ENCODE data around the gene GPR137B. TPM values are rescaled to one million over a fixed set of nuclear protein-coding genes. Genes with fewer than 3 reads are reported as not detected.

GPR137B gene
- total and polyA plus RNA-seq, 9 of the 15 experiments (the other 6 are each of a cell fraction or from before 2014, with no cell fraction given) = 0.04 to 1.0 (median 0.62) TPM

DNA sequence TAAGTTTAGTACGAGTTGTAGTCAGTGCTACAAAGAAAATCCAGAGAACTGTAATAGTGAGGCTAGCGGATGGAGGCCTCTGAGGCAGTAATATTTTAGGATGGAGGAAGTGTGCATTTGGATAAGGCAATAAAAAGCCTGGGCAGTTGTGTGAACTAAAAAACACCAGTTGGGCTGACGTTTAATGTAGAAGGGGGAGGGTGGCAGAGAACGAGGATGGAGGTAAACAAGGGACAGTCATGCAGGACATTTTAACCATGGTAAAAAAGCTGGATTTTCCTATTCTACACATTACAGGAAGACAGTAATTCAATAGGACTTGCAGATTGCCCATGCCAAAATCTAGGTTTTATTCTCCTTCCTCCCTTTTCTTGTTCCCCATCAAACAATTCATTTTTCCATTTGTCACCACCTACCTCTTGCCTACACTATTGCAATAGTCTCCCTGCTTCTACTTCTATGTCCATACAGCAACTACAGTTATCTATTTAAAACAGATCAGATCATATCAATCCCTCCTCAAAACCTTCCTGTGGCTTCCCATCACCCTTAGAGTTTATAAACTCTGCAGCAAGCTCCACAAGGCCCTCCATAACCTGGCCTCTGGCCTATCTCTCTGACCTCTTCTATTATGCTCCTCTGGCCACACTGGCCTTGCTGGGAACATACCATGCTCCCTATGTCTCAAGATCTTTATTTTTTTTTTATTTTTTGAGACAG lies 111.7 kb downstream of the GPR137B start (continued):
- 0 out of 4 replicates have a peak, but pooled peaks of 1 of the 2 experiments have one; percentile 20 for TF ChIP-seq MNT (conservative IDR thresholded peaks at IDR 0.05)
- no peak for TF ChIP-seq ZFP30 (CRISPR knock-in tag; IDR thresholded peaks at IDR 0.05; ENCODE audit: borderline replicate concordance)
- no peak for TF ChIP-seq SREBF1 (IDR thresholded peaks at IDR 0.05; ENCODE audit: borderline replicate concordance, low read depth, low read length)
- TF ChIP-seq, protein P1, sequence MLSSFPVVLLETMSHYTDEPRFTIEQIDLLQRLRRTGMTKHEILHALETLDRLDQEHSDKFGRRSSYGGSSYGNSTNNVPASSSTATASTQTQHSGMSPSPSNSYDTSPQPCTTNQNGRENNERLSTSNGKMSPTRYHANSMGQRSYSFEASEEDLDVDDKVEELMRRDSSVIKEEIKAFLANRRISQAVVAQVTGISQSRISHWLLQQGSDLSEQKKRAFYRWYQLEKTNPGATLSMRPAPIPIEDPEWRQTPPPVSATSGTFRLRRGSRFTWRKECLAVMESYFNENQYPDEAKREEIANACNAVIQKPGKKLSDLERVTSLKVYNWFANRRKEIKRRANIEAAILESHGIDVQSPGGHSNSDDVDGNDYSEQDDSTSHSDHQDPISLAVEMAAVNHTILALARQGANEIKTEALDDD (IDR thresholded peaks at IDR 0.05) = peak; percentile 39; the same call in 1 of the 2 replicates
- TF ChIP-seq MEIS2 (IDR thresholded peaks at IDR 0.05; ENCODE audit: partially characterized antibody) = peak; percentile 78
- TF ChIP-seq, protein P2, sequence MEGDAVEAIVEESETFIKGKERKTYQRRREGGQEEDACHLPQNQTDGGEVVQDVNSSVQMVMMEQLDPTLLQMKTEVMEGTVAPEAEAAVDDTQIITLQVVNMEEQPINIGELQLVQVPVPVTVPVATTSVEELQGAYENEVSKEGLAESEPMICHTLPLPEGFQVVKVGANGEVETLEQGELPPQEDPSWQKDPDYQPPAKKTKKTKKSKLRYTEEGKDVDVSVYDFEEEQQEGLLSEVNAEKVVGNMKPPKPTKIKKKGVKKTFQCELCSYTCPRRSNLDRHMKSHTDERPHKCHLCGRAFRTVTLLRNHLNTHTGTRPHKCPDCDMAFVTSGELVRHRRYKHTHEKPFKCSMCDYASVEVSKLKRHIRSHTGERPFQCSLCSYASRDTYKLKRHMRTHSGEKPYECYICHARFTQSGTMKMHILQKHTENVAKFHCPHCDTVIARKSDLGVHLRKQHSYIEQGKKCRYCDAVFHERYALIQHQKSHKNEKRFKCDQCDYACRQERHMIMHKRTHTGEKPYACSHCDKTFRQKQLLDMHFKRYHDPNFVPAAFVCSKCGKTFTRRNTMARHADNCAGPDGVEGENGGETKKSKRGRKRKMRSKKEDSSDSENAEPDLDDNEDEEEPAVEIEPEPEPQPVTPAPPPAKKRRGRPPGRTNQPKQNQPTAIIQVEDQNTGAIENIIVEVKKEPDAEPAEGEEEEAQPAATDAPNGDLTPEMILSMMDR (IDR thresholded peaks at IDR 0.05 in 2 of 3, conservative IDR thresholded peaks at IDR 0.05 in 1 of 3; ENCODE audit: insufficient read depth in 2 of 3, low read depth in 1 of 3, low read length in 3 of 3) = no peak
- peak; percentile 83; the same call in 1 of the 2 replicates for TF ChIP-seq ELF4 (CRISPR knock-in tag; IDR thresholded peaks at IDR 0.05)
- TF ChIP-seq, protein P3, sequence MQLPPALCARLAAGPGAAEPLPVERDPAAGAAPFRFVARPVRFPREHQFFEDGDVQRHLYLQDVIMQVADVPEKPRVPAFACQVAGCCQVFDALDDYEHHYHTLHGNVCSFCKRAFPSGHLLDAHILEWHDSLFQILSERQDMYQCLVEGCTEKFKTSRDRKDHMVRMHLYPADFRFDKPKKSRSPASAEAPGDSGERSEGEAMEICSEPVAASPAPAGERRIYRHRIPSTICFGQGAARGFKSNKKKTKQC (CRISPR knock-in tag; IDR thresholded peaks at IDR 0.05) = no peak
- no peak for TF ChIP-seq C11orf30 (IDR thresholded peaks at IDR 0.05; ENCODE audit: low read depth)
- no peak for TF ChIP-seq CREB1 (IDR thresholded peaks at IDR 0.05)
- TF ChIP-seq CREB1 (CRISPR knock-in tag; IDR thresholded peaks at IDR 0.05) = no peak
- TF ChIP-seq TEAD4 (IDR thresholded peaks at IDR 0.05; ENCODE audit: low read length) = peak; percentile 74; the same call in 1 of the 2 replicates
- TF ChIP-seq TEAD4 (CRISPR knock-in tag; IDR thresholded peaks at IDR 0.05; ENCODE audit: borderline replicate concordance) = no peak
- TF ChIP-seq PURB (CRISPR knock-in tag; IDR thresholded peaks at IDR 0.05; ENCODE audit: low read depth) = no peak
- no peak for TF ChIP-seq ZKSCAN3 (CRISPR knock-in tag; IDR thresholded peaks at IDR 0.05)
- TF ChIP-seq PHF21A (IDR thresholded peaks at IDR 0.05; ENCODE audit: borderline replicate concordance, low read depth) = no peak
- no peak for TF ChIP-seq RFX1 (IDR thresholded peaks at IDR 0.05)
- TF ChIP-seq NR2C2 (CRISPR knock-in tag; IDR thresholded peaks at IDR 0.05) = no peak
- TF ChIP-seq NR2C2 (tag; IDR thresholded peaks at IDR 0.05) = peak; percentile 64; the same call in 1 of the 2 replicates
- no peak for TF ChIP-seq PCBP2 (IDR thresholded peaks at IDR 0.05; ENCODE audit: low read depth, low read length, poor library complexity, severe bottlenecking)
- TF ChIP-seq ZNF507 (tag; conservative IDR thresholded peaks at IDR 0.05) = no peak
- no peak for TF ChIP-seq TRIM28 (IDR thresholded peaks at IDR 0.05)
- TF ChIP-seq CEBPB (tag; IDR thresholded peaks at IDR 0.05) = peak; percentile 43
- no peak for TF ChIP-seq ZNF140 (CRISPR knock-in tag; IDR thresholded peaks at IDR 0.05)
- TF ChIP-seq ADNP (tag; IDR thresholded peaks at IDR 0.05) = peak; percentile 45; the same call in 1 of the 2 replicates
- TF ChIP-seq TAL1 (IDR thresholded peaks at IDR 0.05) = peak; percentile 75

Measured in K562 (cell line).